Ishikawa (cell line): ENCODE measurements around the gene CAMSAP3.

Experiments used
- CEBPB ChIP-seq: IDR thresholded peaks from 2 replicates; pipeline ENCODE4 v1.6.1; 2012
- CREB1 ChIP-seq: IDR thresholded peaks from 2 replicates; pipeline ENCODE4 v1.6.1; 2012; ENCODE audit warnings: low read depth
- EGR1 ChIP-seq: IDR thresholded peaks from 2 replicates; pipeline ENCODE4 v1.6.1; 2012
- EP300 ChIP-seq: IDR thresholded peaks from 2 replicates; pipeline ENCODE4 v1.6.1; 2012; ENCODE audit warnings: borderline replicate concordance
- FOXM1 ChIP-seq: IDR thresholded peaks from 2 replicates; pipeline ENCODE4 v1.6.1; 2012; ENCODE audit warnings: low read depth, borderline replicate concordance
- MAX ChIP-seq: IDR thresholded peaks from 2 replicates; pipeline ENCODE4 v1.6.1; 2012
- NFIC ChIP-seq: IDR thresholded peaks from 2 replicates; pipeline ENCODE4 v1.6.1; 2012
- RAD21 ChIP-seq: IDR thresholded peaks from 2 replicates; pipeline ENCODE4 v1.6.1; 2012; ENCODE audit warnings: low read depth
- REST ChIP-seq: IDR thresholded peaks from 2 replicates; pipeline ENCODE4 v1.6.1; 2012; ENCODE audit warnings: low read depth, mild to moderate bottlenecking
- TAF1 ChIP-seq: IDR thresholded peaks from 2 replicates; pipeline ENCODE4 v1.6.1; 2012; ENCODE audit warnings: low read depth, mild to moderate bottlenecking
- TCF12 ChIP-seq: IDR thresholded peaks from 2 replicates; pipeline ENCODE4 v1.6.1; 2012; ENCODE audit warnings: low read depth
- TEAD4 ChIP-seq: IDR thresholded peaks from 2 replicates; pipeline ENCODE4 v1.6.1; 2012
- USF1 ChIP-seq: IDR thresholded peaks from 2 replicates; pipeline ENCODE4 v1.6.1; 2012
- YY1 ChIP-seq: IDR thresholded peaks from 2 replicates; pipeline ENCODE4 v1.6.1; 2012; ENCODE audit warnings: low read depth
- ZBTB7A ChIP-seq: IDR thresholded peaks from 2 replicates; pipeline ENCODE4 v1.6.1; 2012; ENCODE audit warnings: low read depth

The CAMSAP3 gene

GRCh38 chr19:7595466-7596133 is at the start of gene CAMSAP3:
Gene CAMSAP3 (plus strand): TSS chr19:7595863. CDS start chr19:7596003, 140 bp downstream.
- TF ChIP-seq ZBTB7A (peak; percentile 94), FOXM1 (no peak), NFIC (no peak), TAF1 (peak; percentile 40; the same call in 1 of the 2 replicates), CEBPB (no peak)

GRCh38 chr19:7545904-7546303 is 49.8 kb upstream of the CAMSAP3 start:
- TF ChIP-seq MAX, result no peak
- TF ChIP-seq YY1, result no peak
- TF ChIP-seq FOXM1, result no peak
- TF ChIP-seq TCF12, result no peak
- TF ChIP-seq CEBPB, result no peak
- TF ChIP-seq RAD21, result no peak
- no peak for TF ChIP-seq USF1
- no peak for TF ChIP-seq TAF1
- no peak for TF ChIP-seq EGR1
- no peak for TF ChIP-seq EP300

GRCh38 chr19:7547159-7547558 is 48.5 kb upstream of the CAMSAP3 start:
- TF ChIP-seq ZBTB7A (no peak), MAX (no peak), NFIC (no peak), USF1 (no peak)

GRCh38 chr19:7549429-7550148 is 46.1 kb upstream of the CAMSAP3 start:
- TF ChIP-seq MAX (no peak), FOXM1 (no peak), USF1 (no peak), TEAD4 (no peak), TAF1 (no peak), TCF12 (no peak), CEBPB (no peak), ZBTB7A (no peak), RAD21 (no peak), REST (no peak), EGR1 (no peak), CREB1 (no peak), YY1 (no peak), EP300 (no peak), NFIC (no peak)

- no peak for TF ChIP-seq RAD21
- no peak for TF ChIP-seq TAF1
- TF ChIP-seq CEBPB, result no peak
Measured at GRCh38 chr19:7550169-7550770, 45.4 kb upstream of the CAMSAP3 start.

- TF ChIP-seq TCF12, result peak; percentile 77
- peak; percentile 33; the same call in 1 of the 2 replicates for TF ChIP-seq CREB1
- TF ChIP-seq EGR1, result no peak
- TF ChIP-seq YY1, result peak; percentile 84
- 0 out of 2 replicates have a peak, but pooled peaks have one; percentile 32 for TF ChIP-seq TEAD4
- TF ChIP-seq TAF1, result no peak
- peak; percentile 71 for TF ChIP-seq MAX
- TF ChIP-seq USF1, result peak; percentile 49; the same call in 1 of the 2 replicates
Measured at GRCh38 chr19:7550987-7551761, 44.5 kb upstream of the CAMSAP3 start.
